Measurements from ENCODE around the gene DNAH1. TPM values are rescaled to one million over a fixed set of nuclear protein-coding genes. Genes with fewer than 3 reads are reported as not detected.

The DNAH1 gene
- total RNA-seq, 1 donor from 2014 or later: 11.2 TPM

DNA sequence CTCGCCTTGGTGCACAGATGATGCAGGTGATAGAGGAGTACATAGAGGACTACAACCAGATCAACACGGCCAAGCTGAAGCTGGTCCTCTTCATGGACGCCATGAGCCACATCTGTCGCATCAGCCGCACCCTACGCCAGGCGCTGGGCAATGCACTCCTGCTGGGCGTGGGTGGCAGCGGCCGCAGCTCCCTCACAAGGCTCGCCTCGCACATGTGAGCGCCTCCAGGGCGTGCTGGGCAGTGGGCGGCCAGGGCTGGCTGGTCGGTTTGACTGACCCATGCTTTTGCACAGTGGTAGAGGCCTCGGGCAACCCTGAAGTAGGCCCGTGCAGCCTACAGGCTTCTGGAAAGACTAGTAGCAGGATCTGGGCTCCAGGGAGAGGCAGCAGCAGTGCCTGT lies 65.5 kb downstream of the DNAH1 start:
- Histone ChIP-seq H3K9me3 (no peaks in the 10 kb centered on the region), H3K4me1 (no peaks in the 10 kb centered on the region), H3K4me3 (no peak overlapping the region), H3K27me3 (no peaks in the 10 kb centered on the region), H3K36me3 (no peaks in the 10 kb centered on the region), H3K27ac (no peak overlapping the region)
- intact Hi-C loops (cut with DNase I): no loop called here
- TF ChIP-seq, protein P1, sequence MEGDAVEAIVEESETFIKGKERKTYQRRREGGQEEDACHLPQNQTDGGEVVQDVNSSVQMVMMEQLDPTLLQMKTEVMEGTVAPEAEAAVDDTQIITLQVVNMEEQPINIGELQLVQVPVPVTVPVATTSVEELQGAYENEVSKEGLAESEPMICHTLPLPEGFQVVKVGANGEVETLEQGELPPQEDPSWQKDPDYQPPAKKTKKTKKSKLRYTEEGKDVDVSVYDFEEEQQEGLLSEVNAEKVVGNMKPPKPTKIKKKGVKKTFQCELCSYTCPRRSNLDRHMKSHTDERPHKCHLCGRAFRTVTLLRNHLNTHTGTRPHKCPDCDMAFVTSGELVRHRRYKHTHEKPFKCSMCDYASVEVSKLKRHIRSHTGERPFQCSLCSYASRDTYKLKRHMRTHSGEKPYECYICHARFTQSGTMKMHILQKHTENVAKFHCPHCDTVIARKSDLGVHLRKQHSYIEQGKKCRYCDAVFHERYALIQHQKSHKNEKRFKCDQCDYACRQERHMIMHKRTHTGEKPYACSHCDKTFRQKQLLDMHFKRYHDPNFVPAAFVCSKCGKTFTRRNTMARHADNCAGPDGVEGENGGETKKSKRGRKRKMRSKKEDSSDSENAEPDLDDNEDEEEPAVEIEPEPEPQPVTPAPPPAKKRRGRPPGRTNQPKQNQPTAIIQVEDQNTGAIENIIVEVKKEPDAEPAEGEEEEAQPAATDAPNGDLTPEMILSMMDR (IDR thresholded peaks at IDR 0.05): no peak
- DNase-seq: no peak
- no peak for ATAC-seq

DNA sequence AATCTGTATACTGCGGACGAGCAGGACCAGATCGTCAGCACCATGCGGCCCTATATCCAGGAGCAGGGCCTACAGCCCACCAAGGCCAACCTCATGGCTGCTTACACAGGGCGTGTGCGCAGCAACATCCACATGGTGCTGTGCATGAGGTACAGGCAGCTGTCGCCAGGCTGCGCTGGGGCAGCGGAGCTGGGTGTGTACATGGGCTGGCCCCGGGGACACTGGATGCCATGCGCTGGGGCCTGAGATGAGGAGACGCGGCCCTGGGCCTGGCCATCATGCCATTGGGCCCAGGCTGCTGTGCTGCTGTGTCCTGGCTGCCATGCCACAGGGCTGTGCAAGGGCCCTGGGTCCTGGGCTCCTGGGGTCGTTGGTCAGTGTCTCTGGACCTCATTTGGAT lies 67.3 kb downstream of the DNAH1 start:
- no peak for DNase-seq

DNA sequence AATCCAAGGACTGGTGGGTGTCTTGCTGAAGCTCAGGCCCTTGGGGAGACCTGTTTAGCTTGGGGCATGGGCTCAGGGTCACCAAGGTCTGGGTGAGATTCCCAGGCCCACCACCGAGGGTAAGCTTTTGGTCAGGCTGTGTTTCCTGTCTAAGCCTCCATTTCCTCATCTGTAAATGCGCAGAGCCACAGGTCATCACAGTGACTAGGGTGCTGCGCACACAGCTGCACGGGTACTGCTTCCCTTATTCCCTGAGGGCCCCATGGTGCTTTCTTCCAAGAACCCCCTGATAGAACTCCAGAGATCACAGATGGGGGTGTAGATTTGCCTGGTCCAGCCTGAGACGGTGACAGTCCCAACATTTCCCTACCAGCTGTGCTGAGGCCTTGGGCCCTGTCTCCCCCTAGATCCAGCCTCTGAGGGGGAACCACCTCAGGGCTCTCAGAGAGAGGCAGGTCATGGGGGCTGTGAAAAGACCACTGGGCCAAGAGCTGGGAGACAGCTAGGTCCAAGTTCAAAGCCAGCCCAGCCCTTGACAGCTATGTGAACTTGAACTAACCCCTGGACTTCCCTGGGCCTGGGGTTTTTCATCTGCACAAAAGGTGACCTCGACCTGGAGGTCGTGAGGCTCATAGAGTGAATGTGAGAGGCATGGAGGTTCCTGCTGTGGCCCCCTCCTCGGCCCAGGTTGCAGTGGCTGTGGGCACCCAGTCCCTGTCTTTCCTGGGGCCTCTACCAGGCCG lies 68.1 kb downstream of the DNAH1 start:
- intact Hi-C loops (cut with DNase I): no loop called here
- DNase-seq: no peak
- Histone ChIP-seq H3K9me3 (no peaks in the 10 kb centered on the region), H3K4me1 (no peaks in the 10 kb centered on the region), H3K4me3 (no peak overlapping the region), H3K27me3 (no peaks in the 10 kb centered on the region), H3K36me3 (no peaks in the 10 kb centered on the region), H3K27ac (no peak overlapping the region)
- TF ChIP-seq, protein P1 (IDR thresholded peaks at IDR 0.05): no peak
- ATAC-seq: no peak

More for the DNA sequence above, 67.3 kb downstream of the DNAH1 start:
- no peak for ATAC-seq
- intact Hi-C loops (cut with DNase I): no loop called here
- H3K36me3 ChIP-seq: no peaks in the 10 kb centered on the region
- no peak overlapping the region for H3K27ac ChIP-seq
- H3K4me3 ChIP-seq: no peak overlapping the region
- H3K9me3 ChIP-seq: no peaks in the 10 kb centered on the region
- TF ChIP-seq, protein P1 (IDR thresholded peaks at IDR 0.05): no peak
- H3K27me3 ChIP-seq: no peaks in the 10 kb centered on the region
- H3K4me1 ChIP-seq: no peaks in the 10 kb centered on the region

DNA sequence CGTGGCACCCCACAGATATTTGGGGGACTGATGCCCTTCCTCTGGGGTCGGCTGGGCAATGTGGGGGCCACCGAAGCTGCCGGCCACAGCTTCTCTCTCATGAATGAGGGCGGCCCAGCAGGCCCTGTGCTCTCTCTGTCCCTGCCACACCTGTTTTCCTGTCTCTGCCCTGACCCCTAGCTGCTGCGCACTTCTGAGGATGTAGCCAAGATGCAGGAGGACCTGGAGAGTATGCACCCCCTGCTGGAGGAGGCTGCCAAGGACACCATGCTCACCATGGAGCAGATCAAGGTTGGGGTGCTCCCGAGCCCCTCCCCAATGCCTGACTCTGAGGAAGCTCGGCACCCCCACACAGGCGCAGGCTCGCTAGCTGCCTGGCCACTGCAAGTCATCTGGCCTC lies 69.0 kb downstream of the DNAH1 start:
- no peaks in the 10 kb centered on the region for H3K4me1 ChIP-seq
- no peak overlapping the region for H3K27ac ChIP-seq
- no peaks in the 10 kb centered on the region for H3K36me3 ChIP-seq
- TF ChIP-seq, protein P1 (IDR thresholded peaks at IDR 0.05): peak; percentile 19
- DNase-seq: no peak
- H3K9me3 ChIP-seq: no peaks in the 10 kb centered on the region
- no peak for ATAC-seq
- no peaks in the 10 kb centered on the region for H3K27me3 ChIP-seq
- H3K4me3 ChIP-seq: no peak overlapping the region
- intact Hi-C loops (cut with DNase I): no loop called here

DNA sequence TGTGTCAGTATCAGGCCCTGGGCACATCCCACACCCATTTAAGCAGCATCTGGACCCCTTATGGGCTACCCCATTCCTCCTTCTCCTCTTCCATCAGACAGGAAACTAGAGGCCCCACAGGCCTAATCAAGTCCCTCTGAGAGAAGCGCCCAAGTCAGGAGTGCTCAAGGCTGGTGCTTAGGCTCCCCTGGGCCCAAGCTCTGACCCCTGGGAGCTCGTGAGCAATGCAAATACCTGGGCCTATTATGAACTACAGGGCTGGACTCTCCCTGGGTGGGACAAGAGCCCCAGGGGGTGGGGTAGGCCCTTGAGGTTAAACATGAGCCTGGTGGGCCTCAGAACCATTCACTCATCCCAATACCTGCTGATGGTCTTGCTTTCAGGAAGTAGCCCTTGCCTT lies 71.4 kb downstream of the DNAH1 start:
- ATAC-seq (no peak), DNase-seq (no peak)
- Histone ChIP-seq H3K27me3 (no peaks in the 10 kb centered on the region), H3K4me1 (no peaks in the 10 kb centered on the region), H3K36me3 (peaks cover 8% of the 10 kb centered on the region), H3K9me3 (no peaks in the 10 kb centered on the region), H3K4me3 (no peak overlapping the region), H3K27ac (no peak overlapping the region)
- TF ChIP-seq, protein P1 (IDR thresholded peaks at IDR 0.05): no peak
- intact Hi-C loops (cut with DNase I): no loop called here
